IMR-90 (cell line): ENCODE measurements around the gene MAT1A. TPM values are rescaled to one million over a fixed set of nuclear protein-coding genes. Genes with fewer than 3 reads are reported as not detected.

Experiments
- ATAC-seq: fragments of 200-7000 bp; cut with Tn5 transposase; 2 replicates; pipeline ENCODE4 v1.9.1; 2020; ENCODE audit warnings: low read depth, mild to moderate bottlenecking, moderate library complexity
- BruUV-seq: library from RNA; stranded (reverse); fragments of 400-500 nt; replicated peaks from 2 replicates; lab custom pipeline; 2021; lab: Mats Ljungman, UMichigan
- CTCF ChIA-PET: fragments of 300-600 bp; formaldehyde crosslinking; extraction: SDS; loops from one replicate; lab custom pipeline; 2021; ENCODE audit warnings: antibody characterized with exemption; lab: Yijun Ruan, JAX
- POLR2A ChIA-PET: fragments of 300-600 bp; sonication (Branson Sonifier 250); formaldehyde crosslinking; loops from one replicate; lab custom pipeline; 2022; ENCODE audit warnings: antibody characterized with exemption; ENCODE audit not compliant: unreplicated experiment; lab: Charles Lee
- DNase-seq: peaks from one replicate; pipeline ENCODE4 v3.0.0; 2013
- H2AFZ ChIP-seq: replicated peaks from 2 replicates; pipeline ENCODE3; 2013; ENCODE audit warnings: low read length, mild to moderate bottlenecking; ENCODE audit not compliant: poor library complexity
- H2AK5ac ChIP-seq: 2 replicates; pipeline ENCODE4 v1.6.1; 2013; ENCODE audit warnings: low read depth, low read length, inconsistent platforms
- H2AK9ac ChIP-seq: replicated peaks from 2 replicates; pipeline ENCODE3; 2013; ENCODE audit warnings: mild to moderate bottlenecking, low read depth, low read length, moderate library complexity; ENCODE audit not compliant: poor library complexity
- H2BK120ac ChIP-seq: 2 replicates; pipeline ENCODE4 v1.6.1; 2013; ENCODE audit warnings: low read depth, low read length, inconsistent platforms
- H2BK15ac ChIP-seq: 3 replicates; pipeline ENCODE4 v1.6.1; 2013; ENCODE audit warnings: low read depth, low read length, inconsistent platforms
- H2BK20ac ChIP-seq: 2 replicates; pipeline ENCODE4 v1.6.1; 2013; ENCODE audit warnings: low read depth, mild to moderate bottlenecking, inconsistent platforms, low read length, moderate library complexity
- H2BK5ac ChIP-seq: 2 replicates; pipeline ENCODE4 v1.6.1; 2013; ENCODE audit warnings: mild to moderate bottlenecking, low read depth, low read length, inconsistent platforms; ENCODE audit not compliant: poor library complexity, severe bottlenecking
- H3K14ac ChIP-seq: replicated peaks from 2 replicates; pipeline ENCODE4 v1.6.1; 2013; ENCODE audit warnings: low read depth, low read length, inconsistent platforms
- H3K18ac ChIP-seq: 2 replicates; pipeline ENCODE4 v1.6.1; 2013; ENCODE audit warnings: low read depth, low read length, control low read depth
- H3K23ac ChIP-seq: 2 replicates; pipeline ENCODE4 v1.6.1; 2013; ENCODE audit warnings: low read depth, low read length, inconsistent platforms
- H3K27ac ChIP-seq: 2 replicates; pipeline ENCODE4 v1.5.1; 2013; ENCODE audit warnings: mild to moderate bottlenecking, control low read depth, low read length; ENCODE audit not compliant: insufficient read depth
- H3K27me3 ChIP-seq: 2 replicates; pipeline ENCODE4 v1.6.1; 2013; ENCODE audit warnings: low read length; ENCODE audit not compliant: control insufficient read depth, insufficient read depth
- H3K36me3 ChIP-seq: 2 replicates; pipeline ENCODE4 v1.6.1; 2013; ENCODE audit warnings: low read length, mixed read lengths; ENCODE audit not compliant: control insufficient read depth, insufficient read depth
- H3K4ac ChIP-seq: 2 replicates; pipeline ENCODE4 v1.6.1; 2013; ENCODE audit warnings: low read depth, low read length, inconsistent platforms
- H3K4me1 ChIP-seq: 2 replicates; pipeline ENCODE4 v1.6.1; 2013; ENCODE audit warnings: low read length, mixed read lengths; ENCODE audit not compliant: control insufficient read depth, insufficient read depth
- H3K4me2 ChIP-seq: 2 replicates; pipeline ENCODE4 v1.6.1; 2013; ENCODE audit warnings: low read depth, mild to moderate bottlenecking, control low read depth, low read length, moderate library complexity
- H3K4me3 ChIP-seq: 2 replicates; pipeline ENCODE4 v1.5.1; 2013; ENCODE audit warnings: low read depth, mild to moderate bottlenecking, control low read depth, low read length, moderate library complexity; ENCODE audit not compliant: insufficient read depth
- H3K56ac ChIP-seq: 2 replicates; pipeline ENCODE4 v1.6.1; 2013; ENCODE audit warnings: low read length, inconsistent platforms; ENCODE audit not compliant: insufficient read depth; ENCODE audit errors: extremely low read depth
- H3K79me1 ChIP-seq, 2 experiments: 2 replicates each; pipeline ENCODE4 v1.6.1; 2013; ENCODE audit warnings: low read length in 2 of 2, inconsistent platforms in 1 of 2, low read depth in 1 of 2
- H3K9ac ChIP-seq: 2 replicates; pipeline ENCODE4 v1.6.1; 2013; ENCODE audit warnings: low read depth, low read length, control low read depth
- H3K9me1 ChIP-seq: 2 replicates; pipeline ENCODE4 v1.6.1; 2013; ENCODE audit warnings: low read length, inconsistent platforms; ENCODE audit not compliant: insufficient read depth
- H3K9me3 ChIP-seq: 2 replicates; pipeline ENCODE4 v1.6.1; 2013; ENCODE audit warnings: low read length; ENCODE audit not compliant: control insufficient read depth, insufficient read depth
- H4K20me1 ChIP-seq: 2 replicates; pipeline ENCODE4 v1.6.1; 2013; ENCODE audit warnings: low read length, inconsistent platforms; ENCODE audit not compliant: insufficient read depth
- H4K5ac ChIP-seq: 2 replicates; pipeline ENCODE4 v1.6.1; 2013; ENCODE audit warnings: mild to moderate bottlenecking, low read depth, low read length, control low read depth
- H4K8ac ChIP-seq, 2 experiments: 2 replicates each; pipeline ENCODE4 v1.6.1; 2013; ENCODE audit warnings: low read depth in 2 of 2, low read length in 2 of 2, control low read depth in 1 of 2, inconsistent platforms in 1 of 2
- H4K91ac ChIP-seq: 2 replicates; pipeline ENCODE4 v1.6.1; 2013; ENCODE audit warnings: low read depth, low read length, inconsistent platforms; ENCODE audit not compliant: insufficient read depth
- BHLHE40 ChIP-seq: fragments of 150-350 bp; IDR thresholded peaks from 2 replicates; pipeline ENCODE4 v1.6.1; 2016; ENCODE audit warnings: mild to moderate bottlenecking, low read depth, low read length
- CEBPB ChIP-seq: IDR thresholded peaks from 2 replicates; pipeline ENCODE4 v1.6.1; 2012; ENCODE audit warnings: low read depth, low read length, improper control_type of control experiment
- CHD1 ChIP-seq: IDR thresholded peaks from 2 replicates; pipeline ENCODE4 v1.6.1; 2012; ENCODE audit warnings: low read depth, low read length, improper control_type of control experiment
- FOS ChIP-seq: fragments of 150-350 bp; IDR thresholded peaks from 2 replicates; pipeline ENCODE4 v1.6.1; 2016; ENCODE audit warnings: low read depth, low read length
- MAFK ChIP-seq: IDR thresholded peaks from 2 replicates; pipeline ENCODE4 v1.6.1; 2012; ENCODE audit warnings: low read depth, low read length, improper control_type of control experiment
- MAZ ChIP-seq: IDR thresholded peaks from 2 replicates; pipeline ENCODE4 v1.6.1; 2012; ENCODE audit warnings: low read depth, mild to moderate bottlenecking, low read length, improper control_type of control experiment, moderate library complexity, borderline replicate concordance
- MXI1 ChIP-seq: IDR thresholded peaks from 2 replicates; pipeline ENCODE4 v1.6.1; 2012; ENCODE audit warnings: low read depth, mild to moderate bottlenecking, low read length, moderate library complexity, borderline replicate concordance
- NFE2L2 ChIP-seq: fragments of 150-350 bp; IDR thresholded peaks from 2 replicates; pipeline ENCODE4 v1.6.1; 2016; ENCODE audit warnings: low read depth, mild to moderate bottlenecking, low read length
- POLR2A ChIP-seq: IDR thresholded peaks from 2 replicates; pipeline ENCODE4 v1.6.1; 2012; ENCODE audit warnings: mild to moderate bottlenecking, low read depth, low read length
- RAD21 ChIP-seq: IDR thresholded peaks from 2 replicates; pipeline ENCODE4 v1.6.1; 2012; ENCODE audit warnings: low read length, improper control_type of control experiment
- RCOR1 ChIP-seq: IDR thresholded peaks from 2 replicates; pipeline ENCODE4 v1.6.1; 2012; ENCODE audit warnings: mild to moderate bottlenecking, low read length, improper control_type of control experiment; ENCODE audit not compliant: insufficient replicate concordance
- RFX5 ChIP-seq: IDR thresholded peaks from 2 replicates; pipeline ENCODE4 v1.8.0; 2012; ENCODE audit warnings: low read depth, mild to moderate bottlenecking, low read length, moderate library complexity
- SMC3 ChIP-seq: fragments of 150-350 bp; IDR thresholded peaks from 2 replicates; pipeline ENCODE4 v1.6.1; 2016; ENCODE audit warnings: low read depth, mild to moderate bottlenecking, antibody characterized with exemption, low read length, moderate library complexity
- USF2 ChIP-seq: fragments of 150-350 bp; IDR thresholded peaks from 2 replicates; pipeline ENCODE4 v1.6.1; 2017; ENCODE audit warnings: mild to moderate bottlenecking, antibody characterized with exemption, low read length, low read depth
- WGBS, 2 experiments: methylation state at CpG; one replicate each; pipeline versions ENCODE4 v1.1.5 to v1.1.7; 2013; ENCODE audit warnings: missing lambda C conversion rate in 2 of 2; ENCODE audit not compliant: insufficient read length in 1 of 2; ENCODE audit errors: extremely low coverage in 2 of 2; 5-methylcytosine and 5-hydroxymethylcytosine counted together
- dilution Hi-C: fragments of 300-500 bp; cut with HindIII; formaldehyde crosslinking; loops from one replicate; pipeline ENCODE4 v1.14.3; 2018; ENCODE audit warnings: low sequenced_read_pairs; ENCODE audit not compliant: unreplicated experiment
- in situ Hi-C: fragments of 300-500 bp; cut with MboI; formaldehyde crosslinking; loops from 3 replicates; pipeline ENCODE4 v1.14.3; 2019; ENCODE audit warnings: low sequenced_read_pairs, inconsistent platforms, mixed read lengths
- intact Hi-C: fragments of 100-400 bp; cut with micrococcal nuclease; formaldehyde crosslinking; loops from 2 replicates; pipeline ENCODE4 v1.10.0; 2022
- polyA plus RNA-seq, 3 experiments: library from polyadenylated mRNA; depleted of rRNA; stranded (reverse); fragments of >200 nt; gene quantifications; 2 replicates each; pipeline ENCODE4 v1.2.3, GENCODE V29; 2012; ENCODE audit warnings: low replicate concordance in 1 of 3
- total RNA-seq: library from RNA; depleted of rRNA; stranded (reverse); fragments of >200 nt; gene quantifications from 2 replicates; pipeline ENCODE4 v1.2.3, GENCODE V29; 2012
- TF ChIP-seq, protein P1 (sequence below): fragments of 150-350 bp; IDR thresholded peaks from 2 replicates; pipeline ENCODE4 v1.6.1; 2016; ENCODE audit warnings: low read depth, mild to moderate bottlenecking, low read length, moderate library complexity, borderline replicate concordance
- TF ChIP-seq, protein P2 (sequence below): conservative IDR thresholded peaks from 2 replicates; pipeline ENCODE4 v1.5.1; 2012; ENCODE audit warnings: mild to moderate bottlenecking, low read depth, low read length, improper control_type of control experiment

Gene MAT1A
- total and polyA plus RNA-seq, 2 of the 4 experiments (the other 2 are of a cell fraction) = not detected

- no peak overlapping the region for H3K4me2 ChIP-seq
- TF ChIP-seq FOS = no peak
- no peak for TF ChIP-seq MXI1
- TF ChIP-seq BHLHE40 = no peak
- no peak for TF ChIP-seq RFX5
- TF ChIP-seq RAD21 = no peak
- TF ChIP-seq CHD1 = no peak
- TF ChIP-seq USF2 = no peak
- TF ChIP-seq NFE2L2 = no peak
- no peak for TF ChIP-seq RCOR1
- no peak for TF ChIP-seq POLR2A
- no peak for TF ChIP-seq CEBPB
- TF ChIP-seq MAZ = no peak
- TF ChIP-seq SMC3 = no peak
- TF ChIP-seq, protein P1, sequence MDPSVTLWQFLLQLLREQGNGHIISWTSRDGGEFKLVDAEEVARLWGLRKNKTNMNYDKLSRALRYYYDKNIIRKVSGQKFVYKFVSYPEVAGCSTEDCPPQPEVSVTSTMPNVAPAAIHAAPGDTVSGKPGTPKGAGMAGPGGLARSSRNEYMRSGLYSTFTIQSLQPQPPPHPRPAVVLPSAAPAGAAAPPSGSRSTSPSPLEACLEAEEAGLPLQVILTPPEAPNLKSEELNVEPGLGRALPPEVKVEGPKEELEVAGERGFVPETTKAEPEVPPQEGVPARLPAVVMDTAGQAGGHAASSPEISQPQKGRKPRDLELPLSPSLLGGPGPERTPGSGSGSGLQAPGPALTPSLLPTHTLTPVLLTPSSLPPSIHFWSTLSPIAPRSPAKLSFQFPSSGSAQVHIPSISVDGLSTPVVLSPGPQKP = no peak
- TF ChIP-seq, protein P2, sequence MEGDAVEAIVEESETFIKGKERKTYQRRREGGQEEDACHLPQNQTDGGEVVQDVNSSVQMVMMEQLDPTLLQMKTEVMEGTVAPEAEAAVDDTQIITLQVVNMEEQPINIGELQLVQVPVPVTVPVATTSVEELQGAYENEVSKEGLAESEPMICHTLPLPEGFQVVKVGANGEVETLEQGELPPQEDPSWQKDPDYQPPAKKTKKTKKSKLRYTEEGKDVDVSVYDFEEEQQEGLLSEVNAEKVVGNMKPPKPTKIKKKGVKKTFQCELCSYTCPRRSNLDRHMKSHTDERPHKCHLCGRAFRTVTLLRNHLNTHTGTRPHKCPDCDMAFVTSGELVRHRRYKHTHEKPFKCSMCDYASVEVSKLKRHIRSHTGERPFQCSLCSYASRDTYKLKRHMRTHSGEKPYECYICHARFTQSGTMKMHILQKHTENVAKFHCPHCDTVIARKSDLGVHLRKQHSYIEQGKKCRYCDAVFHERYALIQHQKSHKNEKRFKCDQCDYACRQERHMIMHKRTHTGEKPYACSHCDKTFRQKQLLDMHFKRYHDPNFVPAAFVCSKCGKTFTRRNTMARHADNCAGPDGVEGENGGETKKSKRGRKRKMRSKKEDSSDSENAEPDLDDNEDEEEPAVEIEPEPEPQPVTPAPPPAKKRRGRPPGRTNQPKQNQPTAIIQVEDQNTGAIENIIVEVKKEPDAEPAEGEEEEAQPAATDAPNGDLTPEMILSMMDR = no peak
- no peak for TF ChIP-seq MAFK
- dilution Hi-C loops = no loop called here
Observed at GRCh38 chr10:80292607-80293239, 3.3 kb upstream of the MAT1A start.

More at GRCh38 chr10:80292607-80293239, 3.3 kb upstream of the MAT1A start:
- ChIA-PET CTCF (no interaction called here), POLR2A (no interaction called here)
- Histone ChIP-seq H3K56ac (no peak overlapping the region), H3K9me1 (no peaks in the 10 kb centered on the region), H3K4ac (no peak overlapping the region), H3K4me3 (no peak overlapping the region), H3K9me3 (no peaks in the 10 kb centered on the region), H3K18ac (no peak overlapping the region), H2BK20ac (no peak overlapping the region), H2AFZ (no peak overlapping the region), H4K8ac (no peak overlapping the region), H4K91ac (no peak overlapping the region), H3K36me3 (no peaks in the 10 kb centered on the region), H3K9ac (no peak overlapping the region), H4K20me1 (no peaks in the 10 kb centered on the region), H3K23ac (no peak overlapping the region), H2BK5ac (no peak overlapping the region), H3K14ac (no peak overlapping the region), H2AK9ac (no peak overlapping the region), H2BK120ac (no peak overlapping the region), H3K27me3 (peaks cover 3% of the 10 kb centered on the region; the same call in 1 of the 2 replicates), H4K5ac (no peak overlapping the region), H3K79me1 (no peaks in the 10 kb centered on the region), H3K4me1 (no peaks in the 10 kb centered on the region), H3K27ac (no peak overlapping the region), H2AK5ac (no peak overlapping the region), H2BK15ac (no peak overlapping the region)
- DNase-seq = no peak
- BruUV-seq = no TSS peak
- in situ Hi-C loops = no loop called here
- intact Hi-C loops = no loop called here
- no peak for ATAC-seq
- 100% methylated on average over 1 of the region's 6 CpGs; no CpG with 5 or more reads in 1 of the 2 experiments for WGBS, 2 experiments
